ENCODE data around the gene GPR142. TPM values are rescaled to one million over a fixed set of nuclear protein-coding genes. Genes with fewer than 3 reads are reported as not detected.

The GPR142 gene
- total and polyA plus RNA-seq, 5 donors, result not detected

DNA sequence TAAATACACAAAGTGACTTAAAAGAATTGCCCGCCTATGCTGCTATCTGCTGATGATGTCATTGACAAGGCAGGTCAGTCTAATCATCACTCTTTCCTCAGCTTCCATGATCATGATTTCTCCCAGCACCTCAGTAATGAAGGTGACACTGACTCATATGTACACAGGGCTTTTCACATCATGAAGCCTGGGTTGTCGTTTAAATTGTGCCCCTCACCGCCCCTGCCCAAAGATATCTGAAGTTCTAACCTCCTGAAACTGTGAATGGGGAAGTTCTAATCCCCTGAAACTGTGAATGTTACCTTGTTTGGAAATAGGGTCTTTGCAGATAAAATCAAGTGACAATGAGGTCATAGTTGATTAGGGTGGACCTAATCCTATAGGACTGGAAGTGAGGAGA lies 47.2 kb downstream of the GPR142 start:
- DNase-seq (no peak), ATAC-seq (no peak)
- Histone ChIP-seq H3K27ac (ENCODE audit: low read length) (no peak overlapping the region), H3K4me3 (ENCODE audit: low read length) (no peak overlapping the region), H3K27me3 (ENCODE audit: control insufficient read depth, insufficient read depth) (no peaks in the 10 kb centered on the region), H3K4me1 (ENCODE audit: control insufficient read depth, insufficient read depth, low read length) (no peaks in the 10 kb centered on the region), H3K9me3 (ENCODE audit: control insufficient read depth, low read length) (no peaks in the 10 kb centered on the region)
- intact Hi-C loops (cut with DNase I), result no loop called here
- WGBS, result 71% methylated on average over 3 of the region's 3 CpGs

DNA sequence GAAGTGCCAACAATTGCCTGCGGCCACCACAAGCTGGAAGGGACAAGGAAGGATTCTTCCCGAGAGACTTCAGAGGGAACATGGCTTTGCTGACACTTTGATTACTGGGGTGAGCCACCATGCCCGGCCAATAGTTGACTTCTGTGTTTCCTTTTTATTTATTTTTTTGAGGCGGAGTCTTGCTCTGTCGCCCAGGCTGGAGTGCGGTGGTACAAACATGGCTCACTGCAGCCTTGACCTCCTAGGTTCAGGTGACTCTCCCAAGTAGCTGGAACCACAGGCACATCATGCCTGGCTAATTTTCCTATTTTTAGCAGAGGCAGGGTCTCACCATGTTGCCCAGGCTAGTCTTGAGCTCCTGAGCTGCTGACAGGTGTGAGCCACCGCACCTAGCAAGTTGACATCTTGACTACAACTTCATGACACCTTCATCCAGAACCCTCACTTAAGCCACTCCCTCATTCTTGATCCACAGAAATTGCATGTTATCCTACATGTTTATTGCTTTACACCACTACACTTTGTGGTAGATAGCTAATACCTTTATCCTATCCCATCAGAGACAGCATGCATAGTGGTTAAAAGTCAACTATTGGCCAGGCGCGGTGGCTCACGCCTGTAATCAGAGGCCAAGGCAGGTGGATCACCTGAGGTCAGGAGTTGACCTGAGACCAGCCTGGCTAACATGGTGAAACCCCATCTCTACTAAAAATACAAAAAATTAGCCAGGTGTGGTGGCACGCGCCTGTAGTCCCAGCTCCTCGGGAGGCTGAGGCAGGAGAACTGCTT lies 48.5 kb downstream of the GPR142 start:
- ATAC-seq (no peak), DNase-seq (no peak)
- Histone ChIP-seq H3K4me1 (ENCODE audit: control insufficient read depth, insufficient read depth, low read length) (no peaks in the 10 kb centered on the region), H3K9me3 (ENCODE audit: control insufficient read depth, low read length) (no peaks in the 10 kb centered on the region), H3K27ac (ENCODE audit: low read length) (no peak overlapping the region), H3K27me3 (ENCODE audit: control insufficient read depth, insufficient read depth) (no peaks in the 10 kb centered on the region), H3K4me3 (ENCODE audit: low read length) (no peak overlapping the region)
- 93% methylated on average over 13 of the region's 13 CpGs for WGBS
- intact Hi-C loops (cut with DNase I), result no loop called here

DNA sequence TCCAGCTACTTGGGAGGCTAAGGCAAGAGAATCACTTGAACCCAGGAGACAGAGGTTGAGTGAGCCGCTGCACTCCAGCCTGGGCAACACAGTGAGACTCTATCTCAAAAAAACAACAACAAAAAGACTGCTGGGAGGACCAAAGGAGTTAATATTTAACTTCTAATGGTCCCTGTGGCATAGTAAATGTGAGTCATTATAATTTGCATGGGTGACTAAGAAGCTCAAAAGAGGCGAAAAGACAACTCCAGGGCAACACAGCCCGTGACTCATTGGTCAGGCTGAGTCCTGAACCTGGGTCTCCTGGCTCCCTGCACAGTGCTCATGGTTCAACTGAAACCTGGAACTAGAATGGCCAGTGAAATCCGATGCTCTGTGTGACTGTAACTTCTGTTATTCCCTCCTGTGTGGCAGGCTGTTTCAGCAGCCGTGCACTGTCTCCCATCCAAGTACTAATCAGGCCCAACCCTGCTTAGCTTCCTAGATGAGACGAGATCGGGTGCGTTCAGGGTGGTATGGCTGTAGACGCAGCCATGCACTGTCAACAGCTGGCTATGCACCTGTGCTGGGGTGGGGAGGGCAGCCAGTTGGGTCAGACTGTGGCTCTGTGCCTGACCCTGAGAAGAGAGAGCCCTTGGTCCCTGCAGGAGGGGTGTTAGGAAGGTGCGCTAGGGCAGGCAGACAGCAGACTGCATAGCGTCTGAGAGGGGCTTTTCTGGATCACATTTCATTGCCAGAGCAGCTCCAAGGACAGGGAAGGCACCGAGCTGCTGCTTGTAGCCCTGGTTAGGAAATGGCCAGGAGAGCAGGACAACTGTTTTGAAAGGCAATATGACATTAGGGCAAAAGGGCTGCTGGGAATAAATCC lies 50.1 kb downstream of the GPR142 start:
- no peak for DNase-seq
- Histone ChIP-seq H3K27me3 (ENCODE audit: control insufficient read depth, insufficient read depth) (no peaks in the 10 kb centered on the region), H3K4me1 (ENCODE audit: control insufficient read depth, insufficient read depth, low read length) (no peaks in the 10 kb centered on the region), H3K27ac (ENCODE audit: low read length) (no peak overlapping the region), H3K4me3 (ENCODE audit: low read length) (no peak overlapping the region), H3K9me3 (ENCODE audit: control insufficient read depth, low read length) (no peaks in the 10 kb centered on the region)
- intact Hi-C loops (cut with DNase I), result no loop called here
- WGBS, result 80% methylated on average over 12 of the region's 12 CpGs
- ATAC-seq, result peak; percentile 36

DNA sequence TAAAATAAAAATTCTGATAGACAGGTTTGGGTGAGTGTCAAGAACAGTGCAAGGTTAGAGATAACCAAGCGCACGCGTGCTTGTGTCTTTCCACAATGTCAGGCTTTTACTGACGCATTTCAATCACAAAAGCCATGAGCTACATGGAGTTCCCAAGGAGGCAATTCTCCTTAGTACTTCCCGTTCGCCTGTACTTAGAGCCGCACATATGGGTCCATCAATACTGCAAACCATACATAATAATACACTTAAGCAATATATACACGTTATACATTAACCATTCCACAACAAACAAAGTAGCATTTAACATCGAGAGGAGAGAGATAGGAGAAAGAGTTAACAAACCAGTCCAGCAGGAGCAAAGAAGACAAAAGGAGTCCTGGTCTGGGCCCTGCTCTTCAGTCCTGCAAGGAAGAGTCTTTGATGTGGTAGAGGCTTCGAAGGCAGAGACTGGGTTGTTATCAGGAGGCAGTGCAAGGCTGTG lies 52.7 kb downstream of the GPR142 start:
- Histone ChIP-seq H3K27ac (ENCODE audit: low read length) (no peak overlapping the region), H3K4me3 (ENCODE audit: low read length) (no peak overlapping the region), H3K27me3 (ENCODE audit: control insufficient read depth, insufficient read depth) (no peaks in the 10 kb centered on the region), H3K9me3 (ENCODE audit: control insufficient read depth, low read length) (no peaks in the 10 kb centered on the region), H3K4me1 (ENCODE audit: control insufficient read depth, insufficient read depth, low read length) (no peaks in the 10 kb centered on the region)
- WGBS, result 86% methylated on average over 10 of the region's 10 CpGs
- intact Hi-C loops (cut with DNase I), result no loop called here
- DNase-seq (no peak), ATAC-seq (no peak)

Other genes with a start within 250 kb of the GPR142 start
- 100 to 1,000 TPM; 647 to 821 (median 732) TPM for gene RPL38, start 163.8 kb upstream of the GPR142 start, total RNA-seq
- gene RPL38, start 163.8 kb upstream of the GPR142 start, polyA plus RNA-seq, result 1,420 TPM
- gene TTYH2, start 153.9 kb upstream of the GPR142 start, total RNA-seq, result 10 to 100 TPM; 16.7 to 30.4 (median 24.9) TPM
- gene TTYH2, start 153.9 kb upstream of the GPR142 start, polyA plus RNA-seq, result 15.5 TPM
- under 1 TPM in 1 of 4 donors, not detected in 3; 0.33 TPM for gene DNAI2, start 93.3 kb upstream of the GPR142 start, total RNA-seq
- not detected for gene DNAI2, start 93.3 kb upstream of the GPR142 start, polyA plus RNA-seq
- gene KIF19, start 41.3 kb upstream of the GPR142 start, total RNA-seq, result under 1 TPM; 0.14 to 0.38 (median 0.25) TPM
- gene KIF19, start 41.3 kb upstream of the GPR142 start, polyA plus RNA-seq, result 0.88 TPM
- not detected for gene BTBD17, start 5.6 kb upstream of the GPR142 start, total RNA-seq
- not detected for gene BTBD17, start 5.6 kb upstream of the GPR142 start, polyA plus RNA-seq
- gene GPRC5C, start 64.6 kb downstream of the GPR142 start, total RNA-seq, result 10 to 100 TPM; 27.3 to 40.8 (median 32.1) TPM
- 26.5 TPM for gene GPRC5C, start 64.6 kb downstream of the GPR142 start, polyA plus RNA-seq
- 1 to 10 TPM; 4.8 to 5.7 (median 5.4) TPM for gene CD300A, start 99.1 kb downstream of the GPR142 start, total RNA-seq
- 2.2 TPM for gene CD300A, start 99.1 kb downstream of the GPR142 start, polyA plus RNA-seq
- under 1 TPM in 1 of 4 donors, not detected in 3; 0.09 TPM for gene CD300LB, start 164.0 kb downstream of the GPR142 start, total RNA-seq
- 0.09 TPM for gene CD300LB, start 164.0 kb downstream of the GPR142 start, polyA plus RNA-seq
- 1 to 10 TPM in 3 of 4 donors, under 1 TPM in 1; 0.62 to 2.1 (median 1.5) TPM for gene CD300C, start 178.6 kb downstream of the GPR142 start, total RNA-seq
- 0.11 TPM for gene CD300C, start 178.6 kb downstream of the GPR142 start, polyA plus RNA-seq
- gene CD300H, start 200.0 kb downstream of the GPR142 start, total RNA-seq, result not detected
- gene CD300H, start 200.0 kb downstream of the GPR142 start, polyA plus RNA-seq, result not detected
- gene CD300LD, start 224.8 kb downstream of the GPR142 start, total RNA-seq, result not detected
- not detected for gene CD300LD, start 224.8 kb downstream of the GPR142 start, polyA plus RNA-seq